Neuronal stem cell (in vitro differentiated cells): Measurements from ENCODE around the gene ZNF416.

ENCODE experiments used
- DNase-seq: peaks from one replicate; pipeline ENCODE4 v3.0.0-alpha.2; 2013; ENCODE audit warnings: low spot score
- H2AFZ ChIP-seq: one replicate; pipeline ENCODE4 v1.6.1; 2013; ENCODE audit warnings: mild to moderate bottlenecking, low read length, inconsistent platforms
- H2AK5ac ChIP-seq: 2 replicates; pipeline ENCODE4 v1.6.1; 2013; ENCODE audit warnings: low read depth, mild to moderate bottlenecking, inconsistent platforms, low read length, moderate library complexity, mixed read lengths
- H2BK120ac ChIP-seq: 2 replicates; pipeline ENCODE4 v1.6.1; 2013; ENCODE audit warnings: low read depth, mild to moderate bottlenecking, inconsistent platforms, low read length, moderate library complexity, mixed read lengths
- H2BK12ac ChIP-seq: one replicate; pipeline ENCODE4 v1.6.1; 2013; ENCODE audit warnings: low read length, inconsistent platforms
- H2BK15ac ChIP-seq: 2 replicates; pipeline ENCODE4 v1.6.1; 2013; ENCODE audit warnings: mild to moderate bottlenecking, low read length, inconsistent platforms, mixed read lengths
- H2BK5ac ChIP-seq: one replicate; pipeline ENCODE4 v1.6.1; 2013; ENCODE audit warnings: inconsistent platforms, mild to moderate bottlenecking, low read length, moderate library complexity
- H3K14ac ChIP-seq: one replicate; pipeline ENCODE4 v1.6.1; 2013; ENCODE audit warnings: low read length, inconsistent platforms
- H3K18ac ChIP-seq: 2 replicates; pipeline ENCODE4 v1.6.1; 2013; ENCODE audit warnings: low read length, inconsistent platforms
- H3K23ac ChIP-seq: 2 replicates; pipeline ENCODE4 v1.6.1; 2013; ENCODE audit warnings: low read depth, mild to moderate bottlenecking, mixed read lengths, low read length, inconsistent platforms; ENCODE audit not compliant: poor library complexity
- H3K27ac ChIP-seq: replicated peaks from 3 replicates; pipeline ENCODE4 v1.5.1; 2013; ENCODE audit warnings: low read length, inconsistent platforms
- H3K27me3 ChIP-seq, 3 experiments: 2 replicates each; pipeline ENCODE4 v1.6.1; 2013; ENCODE audit warnings: low read length in 3 of 3, mild to moderate bottlenecking in 2 of 3, inconsistent platforms in 1 of 3, low read depth in 1 of 3, mixed read lengths in 1 of 3, moderate library complexity in 1 of 3; ENCODE audit not compliant: control insufficient read depth in 3 of 3, insufficient read depth in 3 of 3
- H3K36me3 ChIP-seq, 2 donors: replicated peaks in 1 of 2; 2 replicates each; pipeline ENCODE4 v1.6.1; 2013; ENCODE audit warnings: low read length in 2 of 2; ENCODE audit not compliant: control insufficient read depth in 2 of 2, insufficient read depth in 2 of 2
- H3K4ac ChIP-seq: 2 replicates; pipeline ENCODE4 v1.6.1; 2013; ENCODE audit warnings: inconsistent platforms, mild to moderate bottlenecking, low read length, moderate library complexity
- H3K4me1 ChIP-seq, 2 donors: 1 replicate in 1 of 2; 2 replicates in 1 of 2; pipeline ENCODE4 v1.6.1; 2013; ENCODE audit warnings: low read length in 2 of 2, low read depth in 1 of 2; ENCODE audit not compliant: control insufficient read depth in 2 of 2, insufficient read depth in 1 of 2
- H3K4me2 ChIP-seq: one replicate; pipeline ENCODE4 v1.6.1; 2013; ENCODE audit warnings: mild to moderate bottlenecking, low read length, inconsistent platforms; ENCODE audit not compliant: insufficient read depth, poor library complexity, severe bottlenecking
- H3K4me3 ChIP-seq, 2 donors: 2 replicates each; pipeline ENCODE4 v1.5.1; 2013; ENCODE audit warnings: low read length in 2 of 2, mild to moderate bottlenecking in 2 of 2, inconsistent platforms in 1 of 2, moderate library complexity in 1 of 2
- H3K79me1 ChIP-seq: one replicate; pipeline ENCODE4 v1.6.1; 2013; ENCODE audit warnings: low read depth, mild to moderate bottlenecking, inconsistent platforms, low read length, moderate library complexity
- H3K9ac ChIP-seq: one replicate; pipeline ENCODE4 v1.6.1; 2013; ENCODE audit warnings: mild to moderate bottlenecking, low read depth, low read length, inconsistent platforms; ENCODE audit not compliant: poor library complexity
- H3K9me3 ChIP-seq, 2 donors: replicated peaks in 1 of 2; 2 replicates each; pipeline versions ENCODE3 to v1.6.1; 2013; ENCODE audit warnings: low read length in 2 of 2, mild to moderate bottlenecking in 2 of 2, inconsistent platforms in 1 of 2, low read depth in 1 of 2, mixed read lengths in 1 of 2, moderate library complexity in 1 of 2; ENCODE audit not compliant: control insufficient read depth in 2 of 2, insufficient read depth in 1 of 2
- H4K8ac ChIP-seq: one replicate; pipeline ENCODE4 v1.6.1; 2013; ENCODE audit warnings: low read depth, mild to moderate bottlenecking, inconsistent platforms, low read length, moderate library complexity
- H4K91ac ChIP-seq: one replicate; pipeline ENCODE4 v1.6.1; 2013; ENCODE audit warnings: low read length, low read depth, mild to moderate bottlenecking, inconsistent platforms; ENCODE audit not compliant: poor library complexity
- WGBS, 2 donors: extraction: QIAGEN DNeasy Blood & Tissue Kit; methylation state at CpG; one replicate each; pipeline ENCODE4 v1.1.7; 2013; ENCODE audit warnings: missing lambda C conversion rate in 2 of 2, mixed read lengths in 1 of 2; ENCODE audit not compliant: insufficient read length in 2 of 2, insufficient replicate concordance in 1 of 2; ENCODE audit errors: extremely low coverage in 2 of 2; 5-methylcytosine and 5-hydroxymethylcytosine counted together

The ZNF416 gene

GRCh38 chr19:57558525-57558924, 20.2 kb downstream of the ZNF416 start:
- Histone ChIP-seq H3K4me3 (peak overlapping the region; percentile 95 to 99), H3K36me3 (peaks cover 14 to 39% of the 10 kb centered on the region in 2 donors), H3K23ac (no peak overlapping the region), H2AFZ (no peak overlapping the region), H3K4me2 (peak overlapping the region; percentile 15), H4K91ac (no peak overlapping the region), H2BK15ac (no peak overlapping the region), H4K8ac (no peak overlapping the region), H3K14ac (no peak overlapping the region), H3K18ac (no peak overlapping the region), H3K79me1 (peaks cover 5% of the 10 kb centered on the region), H3K9me3 (peaks cover 7 to 44% of the 10 kb centered on the region in 2 donors), H2BK120ac (no peak overlapping the region), H3K4me1 (peaks cover 8 to 10% of the 10 kb centered on the region in 2 donors), H3K9ac (no peak overlapping the region), H2BK5ac (no peak overlapping the region), H3K27ac (no peak overlapping the region), H3K4ac (no peak overlapping the region), H2AK5ac (no peak overlapping the region), H3K27me3 (no peaks in the 10 kb centered on the region), H2BK12ac (no peak overlapping the region)
- WGBS, 2 donors: no CpG with 5 or more reads among the region's 6 CpGs
- no peak for DNase-seq

- Histone ChIP-seq H3K36me3 (peaks cover 19 to 48% of the 10 kb centered on the region in 2 donors), H2AK5ac (no peak overlapping the region), H3K4ac (no peak overlapping the region), H3K27me3 (no peaks in the 10 kb centered on the region), H3K4me3 (peak overlapping the region in 1 of 2 donors; percentile 95), H3K23ac (no peak overlapping the region), H3K4me1 (peaks cover 8 to 10% of the 10 kb centered on the region in 2 donors), H3K9ac (no peak overlapping the region), H2BK120ac (no peak overlapping the region), H3K79me1 (peaks cover 5% of the 10 kb centered on the region), H2BK15ac (no peak overlapping the region), H4K91ac (no peak overlapping the region), H3K18ac (no peak overlapping the region), H2BK12ac (no peak overlapping the region), H2AFZ (no peak overlapping the region), H3K14ac (no peak overlapping the region), H3K4me2 (no peak overlapping the region), H3K27ac (no peak overlapping the region), H2BK5ac (no peak overlapping the region), H3K9me3 (peaks cover 10 to 50% of the 10 kb centered on the region in 2 donors), H4K8ac (no peak overlapping the region)
- DNase-seq: no peak
- no CpG with 5 or more reads among the region's 5 CpGs for WGBS, 2 donors
These were observed 21.1 kb downstream of the ZNF416 start for GRCh38 chr19:57557659-57558058.

DNA sequence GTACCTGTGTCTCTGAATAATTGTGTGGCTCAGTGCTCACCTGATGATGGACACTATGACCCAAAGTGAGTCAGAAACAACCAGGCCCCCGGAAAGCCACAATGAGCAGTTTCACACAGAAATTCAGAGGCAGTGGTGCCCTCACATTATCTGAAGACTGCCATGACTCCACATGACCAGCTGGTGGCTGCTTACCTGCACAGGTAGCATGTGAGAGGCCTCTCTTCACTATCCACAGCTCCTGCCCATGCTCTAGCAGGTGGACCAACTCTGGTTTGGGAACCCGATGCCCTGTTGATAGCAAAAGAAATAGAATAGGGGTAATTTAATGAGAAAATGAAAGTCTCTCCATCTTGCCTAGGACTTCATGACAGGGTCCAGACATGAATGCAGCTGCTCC, 26.3 kb downstream of the ZNF416 start:
- Histone ChIP-seq H3K23ac (no peak overlapping the region), H3K27ac (no peak overlapping the region), H2AFZ (no peak overlapping the region), H2BK120ac (no peak overlapping the region), H2BK12ac (no peak overlapping the region), H3K4me3 (no peak overlapping the region), H3K14ac (no peak overlapping the region), H3K4ac (no peak overlapping the region), H3K36me3 (peaks cover 48 to 96% of the 10 kb centered on the region in 2 donors), H3K9me3 (peaks cover 31 to 81% of the 10 kb centered on the region in 2 donors), H4K8ac (no peak overlapping the region), H3K79me1 (no peaks in the 10 kb centered on the region), H3K9ac (no peak overlapping the region), H3K4me2 (no peak overlapping the region), H2AK5ac (no peak overlapping the region), H3K27me3 (no peaks in the 10 kb centered on the region), H2BK15ac (no peak overlapping the region), H3K4me1 (no peaks in the 10 kb centered on the region), H4K91ac (no peak overlapping the region), H2BK5ac (no peak overlapping the region), H3K18ac (no peak overlapping the region)
- WGBS, 2 donors: no CpG with 5 or more reads among the region's 2 CpGs
- no peak for DNase-seq

- no peak overlapping the region for H3K9ac ChIP-seq
- no peaks in the 10 kb centered on the region for H3K4me1 ChIP-seq
- no peak overlapping the region for H3K4me2 ChIP-seq
- no peak overlapping the region for H3K27ac ChIP-seq
- H3K14ac ChIP-seq: no peak overlapping the region
- H3K18ac ChIP-seq: no peak overlapping the region
- H3K27me3 ChIP-seq: no peaks in the 10 kb centered on the region
- H2AK5ac ChIP-seq: no peak overlapping the region
- H2BK5ac ChIP-seq: no peak overlapping the region
- H3K23ac ChIP-seq: no peak overlapping the region
- no peak for DNase-seq
- H2BK120ac ChIP-seq: no peak overlapping the region
- no peak overlapping the region for H2BK12ac ChIP-seq
- no peak overlapping the region for H2BK15ac ChIP-seq
- H3K36me3 ChIP-seq: peaks cover 48 to 100% of the 10 kb centered on the region in 2 donors
- H4K8ac ChIP-seq: no peak overlapping the region
- peaks cover 50 to 92% of the 10 kb centered on the region in 2 donors for H3K9me3 ChIP-seq
- H4K91ac ChIP-seq: no peak overlapping the region
- WGBS, 2 donors: no CpG with 5 or more reads among the region's 1 CpG
- no peaks in the 10 kb centered on the region for H3K79me1 ChIP-seq
- no peak overlapping the region for H3K4me3 ChIP-seq
- H2AFZ ChIP-seq: no peak overlapping the region
- no peak overlapping the region for H3K4ac ChIP-seq
These were observed 32.2 kb downstream of the ZNF416 start for GRCh38 chr19:57546513-57546912.
